Activated CD8-positive, alpha-beta memory T cell treated with anti-CD3 and anti-CD28 coated beads, Interleukin-2, amount 50 U/mL, for 1 hour (primary cell): ENCODE results near the gene ATG13.

Source experiments
- DNase-seq: peaks from one replicate; pipeline ENCODE4 v3.0.0-alpha.2; 2020; ENCODE audit errors: extremely low read depth

ATG13 gene

DNA sequence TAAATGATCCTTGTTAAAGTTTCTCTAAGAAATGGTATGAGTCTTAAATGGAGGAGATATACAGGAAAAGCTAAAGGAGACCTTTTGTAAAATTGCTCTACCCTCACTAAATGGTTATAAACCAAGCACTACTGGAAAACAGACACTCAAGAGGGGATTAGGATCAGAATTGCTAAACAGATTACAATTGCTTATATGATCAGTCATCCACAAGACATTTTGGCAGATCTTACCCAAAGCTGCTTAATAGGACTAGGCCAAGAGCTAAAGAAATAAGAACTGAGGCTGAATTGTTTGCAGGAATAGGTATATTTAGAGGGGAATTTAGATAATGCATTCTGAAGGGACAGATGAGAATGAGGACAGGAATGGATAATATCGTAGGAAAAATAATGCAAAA, 9.8 kb upstream of the ATG13 start:
- DNase-seq, result no peak

DNA sequence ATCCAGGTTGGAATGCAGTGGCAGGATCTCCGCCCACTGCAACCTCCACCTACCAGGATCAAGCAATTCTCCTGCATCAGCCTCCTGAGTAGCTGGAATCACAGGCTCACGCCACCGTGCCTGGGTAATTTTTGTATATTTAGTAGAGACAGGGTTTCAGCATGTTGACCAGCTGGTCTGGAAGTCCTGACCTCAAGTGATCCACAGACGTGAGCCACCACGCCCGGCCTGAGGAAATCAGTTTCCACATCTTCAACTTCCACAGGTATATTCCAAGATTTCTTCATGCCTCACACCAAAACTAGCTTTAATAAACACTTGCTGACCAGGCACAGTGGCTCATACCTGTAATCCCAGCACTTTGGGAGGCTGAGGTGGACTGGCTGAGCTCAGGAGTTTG, 8.0 kb upstream of the ATG13 start:
- no peak for DNase-seq

DNA sequence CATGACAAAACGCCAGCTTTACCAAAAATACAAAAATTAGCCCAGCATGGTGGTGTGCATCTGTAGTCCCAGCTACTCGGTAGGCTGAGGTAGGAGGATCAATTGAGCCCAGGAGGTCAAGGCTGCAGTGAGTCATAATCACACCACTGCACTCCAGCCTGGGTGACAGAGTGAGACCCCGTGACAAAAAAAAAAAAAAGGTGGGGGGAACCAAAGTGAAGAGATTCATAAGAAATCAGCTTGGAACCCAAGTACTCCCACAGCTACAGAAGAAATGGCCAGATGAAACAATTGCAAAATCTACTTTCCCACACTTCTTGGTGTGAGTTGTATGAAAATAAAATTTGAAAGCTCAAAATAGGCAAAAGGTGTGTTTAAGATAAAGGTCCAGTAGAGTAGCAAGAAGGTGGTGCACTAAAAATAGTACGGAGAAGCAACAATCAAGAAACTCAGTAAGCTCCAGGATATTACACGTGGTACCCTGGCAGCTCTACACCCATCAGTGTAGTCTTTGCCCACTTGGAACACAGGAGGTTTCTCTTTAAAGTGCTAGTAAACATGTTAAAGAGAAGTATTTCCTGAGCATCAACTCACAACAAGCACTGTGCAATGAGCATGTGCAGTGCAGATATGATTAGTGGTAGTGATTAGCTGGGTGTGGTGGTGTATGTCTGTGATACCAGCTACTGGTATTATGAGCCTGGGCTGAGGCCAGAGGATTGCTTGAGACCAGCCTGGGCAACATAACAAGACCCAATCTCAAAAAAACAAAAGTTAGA, 5.6 kb upstream of the ATG13 start:
- no peak for DNase-seq

- no peak for DNase-seq
These were observed 5.0 kb upstream of the ATG13 start for GRCh38 chr11:46612326-46612725.

DNA sequence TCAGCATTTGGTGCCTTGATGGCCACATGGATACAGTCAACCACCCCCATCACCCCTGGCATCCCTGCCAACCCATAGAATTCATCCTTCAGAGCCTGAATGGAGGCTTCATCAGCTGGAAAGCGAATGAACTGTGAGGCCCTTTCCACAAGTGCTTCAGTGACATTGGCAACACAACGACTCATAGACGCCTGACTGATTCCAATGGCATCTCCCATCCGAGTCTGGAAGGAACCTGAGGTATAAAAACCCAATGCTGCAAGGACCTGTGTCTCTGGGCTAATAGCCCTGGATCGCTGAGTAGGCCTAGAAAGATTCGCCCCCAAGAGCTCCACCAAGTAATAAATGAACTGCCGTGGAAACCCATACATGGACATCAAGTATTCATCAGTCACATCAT, 1.6 kb upstream of the ATG13 start:
- DNase-seq, result no peak

DNA sequence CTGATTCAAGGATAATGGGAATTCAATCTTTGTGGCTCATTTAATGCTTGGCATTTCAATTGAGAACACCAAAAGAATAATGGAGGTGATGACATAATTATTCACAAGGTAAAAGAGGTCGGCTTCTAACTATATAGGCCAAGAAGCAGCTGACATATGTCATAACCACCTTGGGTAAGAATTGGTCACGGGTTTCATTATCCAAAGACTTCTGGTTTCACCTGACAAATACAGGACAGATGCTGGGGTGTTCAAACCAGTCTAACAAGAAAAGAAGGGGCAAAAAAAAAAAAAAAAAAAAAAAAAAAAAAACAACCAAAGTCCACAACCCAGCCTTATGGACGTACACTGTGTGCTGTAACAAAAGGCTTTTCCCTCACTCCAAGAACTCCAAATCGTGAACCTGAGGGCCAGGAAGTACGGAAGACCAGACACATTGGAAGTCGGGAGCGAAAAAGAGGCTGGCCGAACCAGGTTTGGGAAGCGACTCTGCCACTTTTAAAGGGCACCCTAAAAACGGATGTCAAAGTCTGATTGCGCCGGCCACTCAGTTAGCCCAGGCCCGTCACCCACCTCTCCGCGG, 711 bp upstream of the ATG13 start:
- DNase-seq, result no peak

GRCh38 chr11:46617972-46618314, 590 bp downstream of the ATG13 start:
- no peak for DNase-seq

DNA sequence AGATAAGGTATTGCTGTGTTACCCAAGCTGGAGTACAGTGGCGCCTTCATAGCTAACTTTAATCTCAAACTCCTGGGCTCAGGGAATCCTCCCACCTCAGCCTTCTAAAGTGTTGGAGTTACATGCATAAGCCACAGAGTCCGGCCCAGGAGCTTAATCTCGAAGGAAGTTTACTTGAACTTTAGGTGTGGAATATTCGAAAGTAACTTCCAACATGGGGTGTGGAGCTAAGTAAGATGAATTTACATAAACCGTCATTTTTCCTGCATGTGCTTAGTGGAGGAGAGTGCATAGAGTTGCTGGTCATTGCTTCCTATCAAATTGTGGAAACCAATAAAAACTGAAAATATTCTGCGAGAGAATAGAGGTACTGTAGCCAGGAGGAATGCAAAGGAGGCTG, 1.5 kb downstream of the ATG13 start:
- DNase-seq, result no peak

GRCh38 chr11:46625406-46625805, 8.1 kb downstream of the ATG13 start:
- no peak for DNase-seq

DNA sequence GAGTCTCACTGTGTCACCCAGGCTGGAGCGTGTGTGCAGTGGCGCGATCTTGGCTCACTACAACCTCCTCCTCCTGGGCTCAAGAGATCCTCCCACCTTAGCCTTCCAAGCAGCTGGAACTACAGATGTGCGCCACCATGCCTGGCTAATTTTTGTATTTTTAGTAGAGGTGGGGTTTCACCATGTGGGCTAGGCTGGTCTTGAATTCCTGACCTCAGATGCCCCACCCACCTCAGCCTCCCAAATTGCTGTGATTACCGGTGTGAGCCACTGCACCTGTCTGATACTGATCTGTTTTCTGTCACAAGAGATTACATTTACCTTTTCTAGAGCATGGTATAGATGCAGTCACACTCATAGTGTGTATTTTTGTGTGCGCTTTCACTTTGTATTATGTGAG, 11.6 kb downstream of the ATG13 start:
- DNase-seq, result no peak

GRCh38 chr11:46630237-46630636, 12.9 kb downstream of the ATG13 start:
- no peak for DNase-seq

DNA sequence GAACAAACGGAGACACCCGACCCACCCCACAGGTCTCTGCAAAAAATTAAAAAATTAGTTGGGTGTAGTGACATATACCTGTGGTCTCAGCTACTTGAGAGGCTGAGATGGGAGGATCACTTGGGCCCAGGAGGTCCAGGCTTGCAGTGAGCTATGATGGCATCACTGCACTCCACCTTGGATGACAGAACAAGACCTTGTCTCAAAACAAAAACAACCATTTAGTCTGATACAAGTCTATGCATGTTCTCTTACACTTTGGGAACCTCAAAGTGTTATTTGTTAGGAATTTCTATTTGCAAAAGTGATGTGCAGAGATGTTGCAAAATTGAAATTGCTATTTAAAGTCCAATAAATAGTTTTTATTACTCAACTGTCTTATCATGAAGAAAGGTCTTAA, 14.3 kb downstream of the ATG13 start:
- DNase-seq, result no peak

DNA sequence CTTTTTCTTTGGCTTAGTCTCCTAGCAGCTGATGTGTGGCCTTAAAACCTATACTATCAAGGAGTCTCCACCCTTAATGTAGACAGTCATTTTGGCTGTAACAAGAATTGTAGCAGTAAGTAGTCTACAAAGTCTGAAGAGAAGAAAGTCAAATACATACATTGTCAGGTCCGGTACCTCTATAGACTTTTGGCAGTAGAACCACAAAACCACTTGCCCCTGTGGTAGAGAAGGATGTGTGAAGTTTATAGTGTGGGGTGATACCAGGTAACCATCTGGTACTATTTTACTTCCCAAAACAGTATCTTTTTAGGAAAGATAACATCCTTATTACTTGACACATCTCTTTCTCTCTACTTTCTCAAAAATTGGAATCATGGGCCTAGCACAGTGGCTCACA, 15.1 kb downstream of the ATG13 start:
- DNase-seq, result no peak

DNA sequence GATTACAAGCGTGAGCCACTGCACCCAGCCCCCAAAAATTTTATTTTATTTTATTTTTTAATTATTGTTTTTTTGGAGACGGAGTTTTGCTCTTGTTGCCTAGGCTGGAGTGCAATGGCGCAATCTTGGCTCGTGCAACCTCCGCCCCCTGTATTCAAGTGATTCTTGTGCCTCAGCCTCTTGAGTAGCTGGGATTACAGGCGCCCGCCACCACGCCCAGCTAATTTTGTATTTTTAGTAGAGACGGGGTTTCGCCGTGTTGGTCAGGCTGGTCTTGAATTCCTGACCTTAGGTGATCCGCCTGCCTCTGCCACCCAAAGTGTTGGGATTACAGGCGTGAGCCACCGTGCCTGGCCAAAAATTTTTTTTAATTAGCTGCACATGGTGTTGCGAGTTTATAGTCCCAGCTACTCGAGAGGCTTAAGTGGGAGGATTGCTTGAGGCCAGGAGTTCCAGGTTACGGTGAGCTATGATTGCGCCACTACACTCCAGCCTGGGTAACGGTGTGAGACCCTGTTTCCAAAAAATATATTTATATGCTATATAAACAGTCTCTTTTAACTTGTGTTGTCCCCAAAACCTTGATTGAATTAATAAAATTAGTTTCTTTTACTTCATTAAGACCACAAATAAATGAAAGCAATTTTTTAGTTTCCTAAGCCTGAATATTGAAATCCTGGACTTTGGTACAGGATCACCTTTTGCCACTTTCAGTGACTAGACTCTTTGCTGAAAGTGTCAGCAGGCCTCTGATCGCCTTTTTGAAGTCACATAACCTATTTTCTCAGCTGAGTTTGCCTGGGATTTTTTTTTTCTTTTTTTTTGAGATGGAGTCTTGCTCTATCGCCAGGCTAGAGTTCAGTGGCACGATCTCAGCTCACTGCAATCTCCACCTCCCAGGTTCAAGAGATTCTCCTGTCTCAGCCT, 16.2 kb downstream of the ATG13 start:
- no peak for DNase-seq

DNA sequence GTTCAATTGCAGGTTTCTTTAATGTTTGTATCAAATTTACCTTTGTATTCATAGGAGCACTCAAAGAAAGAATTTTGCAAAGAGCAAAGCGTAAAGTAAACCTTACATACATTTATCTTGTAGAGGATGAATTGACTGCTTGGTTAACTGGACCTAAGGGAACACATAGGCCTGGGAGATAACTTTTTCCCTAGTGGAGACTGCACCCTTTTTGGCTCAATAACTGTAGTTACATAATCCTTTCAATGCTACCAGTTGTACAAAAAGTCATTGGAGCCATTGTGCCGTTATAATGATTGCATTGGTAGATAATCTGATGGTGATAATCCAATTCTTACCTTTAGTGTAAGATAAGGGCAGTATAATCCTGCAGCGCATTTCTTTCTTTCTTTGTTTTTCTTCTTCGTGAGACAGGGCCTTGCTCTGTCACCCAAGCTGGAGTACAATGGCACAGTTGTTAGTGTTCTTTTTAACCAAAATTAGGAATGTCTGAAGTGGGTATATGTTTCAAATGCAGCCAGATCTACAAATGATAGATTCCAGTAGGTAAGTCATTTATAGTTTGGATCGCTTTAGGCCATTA, 18.3 kb downstream of the ATG13 start:
- DNase-seq, result no peak

DNA sequence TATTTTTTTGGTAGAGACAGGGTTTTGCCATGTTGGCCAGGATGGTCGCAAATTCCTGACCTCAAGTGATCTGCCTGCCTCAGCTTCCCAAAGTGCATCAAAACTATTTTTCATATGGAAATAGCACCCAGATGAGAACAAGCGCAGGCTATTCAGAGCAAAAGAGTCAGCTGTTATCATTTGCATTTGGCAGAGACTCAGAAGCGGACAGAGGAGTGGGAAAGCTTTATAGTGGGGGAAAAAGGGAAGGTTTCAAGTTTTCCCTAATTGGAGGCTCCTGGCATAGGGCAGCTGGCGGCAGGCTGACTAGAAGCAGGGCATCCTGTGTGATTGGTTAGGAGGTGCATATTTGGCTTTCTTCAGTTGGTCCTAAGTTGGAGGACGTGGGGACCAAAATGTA, 20.2 kb downstream of the ATG13 start:
- DNase-seq, result no peak

GRCh38 chr11:46639197-46639839, 22.0 kb downstream of the ATG13 start:
- DNase-seq, result no peak

GRCh38 chr11:46640036-46640788, 22.9 kb downstream of the ATG13 start:
- no peak for DNase-seq

- DNase-seq, result no peak
These were observed 24.3 kb downstream of the ATG13 start for GRCh38 chr11:46641639-46642038.

GRCh38 chr11:46642627-46643335, 25.4 kb downstream of the ATG13 start:
- no peak for DNase-seq

DNA sequence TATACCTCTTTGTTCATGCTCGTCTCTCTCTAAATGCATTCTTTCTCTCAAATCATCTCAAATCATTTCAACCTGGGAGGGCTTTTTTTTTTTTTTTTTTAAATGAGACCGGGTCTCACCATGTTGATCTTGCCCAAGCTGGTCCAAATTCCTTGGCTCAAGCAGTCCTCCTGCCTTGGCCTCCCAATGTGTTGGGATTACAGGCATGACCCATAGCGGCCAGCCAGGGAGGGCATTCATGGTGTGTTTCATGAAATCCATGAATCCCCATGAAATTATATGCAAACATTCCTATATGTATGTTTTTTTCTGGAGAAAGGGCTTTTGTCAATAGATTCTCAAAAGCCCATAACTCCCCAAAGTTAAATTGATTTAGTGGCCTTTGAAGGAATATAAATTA, 26.2 kb downstream of the ATG13 start:
- no peak for DNase-seq
